ENCODE data around the gene WNK2.
"Not testable (repeated sequence)": the region's sequence is repeated elsewhere in the genome, so short reads cannot be mapped to it uniquely, and the experiment has no call there.

WNK2 gene

GRCh38 chr9:93141771-93142483, 42.0 kb upstream of the WNK2 start:
- no peak for TF ChIP-seq CTCF (conservative IDR thresholded peaks at IDR 0.05; ENCODE audit: low read depth, low read length)
- no peak overlapping the region for H3K4me3 ChIP-seq (ENCODE audit: low read length)
- DNase-seq (ENCODE audit: low read depth), result no peak

GRCh38 chr9:93143830-93144530, 40.0 kb upstream of the WNK2 start:
- H3K4me3 ChIP-seq (ENCODE audit: low read length), result no peak overlapping the region
- no peak for DNase-seq (ENCODE audit: low read depth)
- TF ChIP-seq CTCF (conservative IDR thresholded peaks at IDR 0.05; ENCODE audit: low read depth, low read length), result no peak

GRCh38 chr9:93146696-93147095, 37.2 kb upstream of the WNK2 start:
- DNase-seq (ENCODE audit: low read depth), result not testable (repeated sequence)

GRCh38 chr9:93147632-93148031, 36.3 kb upstream of the WNK2 start:
- no peak overlapping the region for H3K4me3 ChIP-seq (ENCODE audit: low read length)
- DNase-seq (ENCODE audit: low read depth), result no peak
- TF ChIP-seq CTCF (conservative IDR thresholded peaks at IDR 0.05; ENCODE audit: low read depth, low read length), result no peak

More at GRCh38 chr9:93146696-93147095, 37.2 kb upstream of the WNK2 start:
- H3K4me3 ChIP-seq (ENCODE audit: low read length), result not testable (repeated sequence)

GRCh38 chr9:93148721-93149120, 35.2 kb upstream of the WNK2 start:
- H3K4me3 ChIP-seq (ENCODE audit: low read length), result no peak overlapping the region
- DNase-seq (ENCODE audit: low read depth), result no peak
- no peak for TF ChIP-seq CTCF (conservative IDR thresholded peaks at IDR 0.05; ENCODE audit: low read depth, low read length)

- TF ChIP-seq CTCF (conservative IDR thresholded peaks at IDR 0.05; ENCODE audit: low read depth, low read length), result no peak
- no peak for DNase-seq (ENCODE audit: low read depth)
- no peak overlapping the region for H3K4me3 ChIP-seq (ENCODE audit: low read length)
Measured at GRCh38 chr9:93149361-93149760, 34.6 kb upstream of the WNK2 start.

- no peak for TF ChIP-seq CTCF (conservative IDR thresholded peaks at IDR 0.05; ENCODE audit: low read depth, low read length)
- no peak overlapping the region for H3K4me3 ChIP-seq (ENCODE audit: low read length)
- DNase-seq (ENCODE audit: low read depth), result no peak
Measured at GRCh38 chr9:93151097-93151784, 32.7 kb upstream of the WNK2 start.

Data from retinal pigment epithelial cell (primary cell).